Esophagus squamous epithelium (tissue), 5 donors: ENCODE results near the gene ERVK3-1. TPM values are rescaled to one million over a fixed set of nuclear protein-coding genes. Genes with fewer than 3 reads are reported as not detected.
A peak's percentile ranks its signal among the peaks of the same experiment; 100 is the strongest.
"Not testable (repeated sequence)": the region's sequence is repeated elsewhere in the genome, so short reads cannot be mapped to it uniquely, and the experiment has no call there.

Experiments
- DNase-seq: peaks from one replicate; lab custom pipeline; 2025; lab: John Stamatoyannopoulos, UW
- H3K27ac ChIP-seq, 4 donors: fragments of 200-600 bp; sonication (generic); one replicate each; pipeline ENCODE4 v1.5.1; 2016 to 2019; ENCODE audit warnings: mild to moderate bottlenecking in 1 of 4
- H3K27me3 ChIP-seq, 4 donors: fragments of 200-600 bp; sonication (generic); 1 replicate in 3 of 4; 2 replicates in 1 of 4; pipeline versions ENCODE4 v1.5.1 to v1.6.0; 2017 to 2021; ENCODE audit warnings: antibody characterized with exemption in 1 of 4
- H3K36me3 ChIP-seq, 3 donors: fragments of 200-600 bp; sonication (generic); one replicate each; pipeline ENCODE4 v1.5.1; 2016 to 2019
- H3K4me1 ChIP-seq, 3 donors: fragments of 200-600 bp; sonication (generic); one replicate each; pipeline ENCODE4 v1.5.1; 2017 to 2019
- H3K4me3 ChIP-seq, 4 donors: fragments of 200-600 bp; sonication (generic); 1 replicate in 3 of 4; 2 replicates in 1 of 4; pipeline ENCODE4 v1.5.1; 2016 to 2019; ENCODE audit warnings: mild to moderate bottlenecking in 2 of 4, moderate library complexity in 1 of 4
- H3K9me3 ChIP-seq, 3 donors: fragments of 200-600 bp; sonication (generic); one replicate each; pipeline ENCODE4 v1.5.1; 2016 to 2019
- CTCF ChIP-seq, 6 experiments: fragments of 450-650 bp in 4 of 6; fragments of 200-600 bp in 2 of 6; sonication (generic) in 2 of 6; IDR thresholded peaks; one replicate each; pipeline ENCODE4 v1.5.1; 2016 to 2019; ENCODE audit warnings: antibody characterized with exemption in 6 of 6, mild to moderate bottlenecking in 4 of 6, moderate library complexity in 4 of 6
- POLR2A ChIP-seq, 4 donors: fragments of 450-650 bp; IDR thresholded peaks; one replicate each; pipeline ENCODE4 v1.6.1; 2017; ENCODE audit warnings: antibody characterized with exemption in 4 of 4, mild to moderate bottlenecking in 4 of 4, moderate library complexity in 3 of 4
- WGBS, 2 donors: methylation state at CpG; one replicate each; pipeline ENCODE4 v1.1.5; 2018; 5-methylcytosine and 5-hydroxymethylcytosine counted together
- intact Hi-C: fragments of 100-400 bp; cut with DNase I; formaldehyde crosslinking; loops from one replicate; pipeline ENCODE4 v1.15.0; 2022
- total RNA-seq, 4 donors: library from RNA; depleted of rRNA; stranded (reverse); fragments of >200 nt; gene quantifications; one replicate each; pipeline ENCODE4 v1.1.0, GENCODE V29; 2016
- donor health status: DM: yes; HTN: yes; CAD: no.

ERVK3-1 gene
- total RNA-seq, 4 donors from 2014 or later = 24.7 to 42.0 (median 38.0) TPM

DNA sequence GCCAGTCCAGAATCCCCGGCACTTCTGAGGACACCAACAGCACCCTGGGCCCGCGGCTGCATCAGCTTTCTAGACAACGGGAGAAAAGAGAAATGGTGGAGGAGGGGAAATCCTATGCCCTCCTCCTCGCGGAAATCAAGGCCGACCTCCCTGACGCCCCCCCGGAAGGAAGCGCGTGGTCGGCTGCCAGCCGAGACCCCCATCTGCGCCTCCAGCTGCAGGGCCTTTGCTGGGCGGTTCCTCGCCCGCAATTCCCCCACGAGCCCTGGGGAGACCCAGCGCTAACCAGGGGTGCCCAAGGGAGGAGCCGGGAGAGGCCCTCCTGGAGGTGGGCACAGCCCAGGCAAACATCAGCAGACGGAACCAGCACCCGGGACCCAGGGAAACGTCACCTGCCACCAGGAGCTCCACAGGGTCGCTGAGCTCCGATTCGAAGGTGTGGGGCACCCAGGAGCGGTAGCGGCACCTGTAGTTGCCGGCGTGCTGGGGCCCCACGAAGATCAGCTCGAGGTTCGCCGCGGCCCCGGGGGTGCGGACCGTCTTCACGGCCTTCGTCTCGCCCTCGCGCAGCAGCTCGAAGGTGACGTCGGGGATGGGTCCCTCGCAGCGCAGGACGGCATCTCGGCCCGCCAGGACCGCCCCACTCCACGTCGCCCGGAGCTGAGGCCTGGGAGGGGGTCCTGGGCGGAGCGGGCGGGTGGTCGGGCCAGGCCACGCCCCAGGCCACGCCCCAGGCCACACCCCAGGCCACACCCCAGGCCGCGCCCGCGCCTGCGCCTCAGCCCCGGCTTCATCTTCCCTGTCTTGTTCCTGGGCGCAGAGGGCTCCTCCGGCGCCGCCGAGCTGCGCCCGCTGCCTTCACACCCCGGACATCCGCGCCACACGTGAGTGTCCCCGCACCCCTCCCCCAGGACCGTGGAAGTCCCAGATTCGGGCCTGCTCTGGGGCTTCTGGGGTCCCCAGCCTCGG is 42.1 kb downstream of the ERVK3-1 start:
- Histone ChIP-seq H3K4me1 (peaks cover 9 to 52% (median 18%) of the 10 kb centered on the region in 3 donors), H3K36me3 (peaks cover 0 to 6% (median 0%) of the 10 kb centered on the region in 3 donors), H3K27me3 (peaks cover 0 to 56% (median 0%) of the 10 kb centered on the region in 4 donors), H3K27ac (peak overlapping the region; percentile 69 to 88 (median 80)), H3K4me3 (peak overlapping the region; percentile 40 to 69 (median 58)), H3K9me3 (no peaks in the 10 kb centered on the region)
- intact Hi-C loops = no loop called here
- no peak for TF ChIP-seq CTCF (IDR thresholded peaks at IDR 0.05)
- peak in 1 of 4 donors; percentile 54 for TF ChIP-seq POLR2A (IDR thresholded peaks at IDR 0.05)
- WGBS, 2 donors = 0 to 12% methylated on average over 3 to 6 of the region's 82 CpGs
- DNase-seq = no peak

- Histone ChIP-seq H3K27me3 (peaks cover 0 to 63% (median 0%) of the 10 kb centered on the region in 4 donors), H3K27ac (peak overlapping the region; percentile 63 to 88 (median 78)), H3K4me3 (peak overlapping the region; percentile 40 to 69 (median 58)), H3K4me1 (peaks cover 9 to 52% (median 18%) of the 10 kb centered on the region in 3 donors)
- H3K36me3 ChIP-seq, intact Hi-C loops, DNase-seq, H3K9me3 ChIP-seq: not testable (repeated sequence)
- 8 to 11% methylated on average over 12 of the region's 12 CpGs for WGBS, 2 donors
Measured at GRCh38 chr19:58348080-58348479, 42.9 kb downstream of the ERVK3-1 start.

GRCh38 chr19:58349590-58349989 is 44.4 kb downstream of the ERVK3-1 start:
- no peak overlapping the region for H3K27ac ChIP-seq
- peaks cover 0 to 6% (median 0%) of the 10 kb centered on the region in 3 donors for H3K36me3 ChIP-seq
- intact Hi-C loops = no loop called here
- H3K9me3 ChIP-seq = no peaks in the 10 kb centered on the region
- peaks cover 0 to 63% (median 0%) of the 10 kb centered on the region in 4 donors for H3K27me3 ChIP-seq
- H3K4me1 ChIP-seq = peaks cover 9 to 52% (median 18%) of the 10 kb centered on the region in 3 donors
- no peak for DNase-seq
- H3K4me3 ChIP-seq = no peak overlapping the region
- 70% methylated on average over 8 of the region's 8 CpGs for WGBS, 2 donors
- no peak for TF ChIP-seq CTCF (IDR thresholded peaks at IDR 0.05)
- no peak for TF ChIP-seq POLR2A (IDR thresholded peaks at IDR 0.05)

DNA sequence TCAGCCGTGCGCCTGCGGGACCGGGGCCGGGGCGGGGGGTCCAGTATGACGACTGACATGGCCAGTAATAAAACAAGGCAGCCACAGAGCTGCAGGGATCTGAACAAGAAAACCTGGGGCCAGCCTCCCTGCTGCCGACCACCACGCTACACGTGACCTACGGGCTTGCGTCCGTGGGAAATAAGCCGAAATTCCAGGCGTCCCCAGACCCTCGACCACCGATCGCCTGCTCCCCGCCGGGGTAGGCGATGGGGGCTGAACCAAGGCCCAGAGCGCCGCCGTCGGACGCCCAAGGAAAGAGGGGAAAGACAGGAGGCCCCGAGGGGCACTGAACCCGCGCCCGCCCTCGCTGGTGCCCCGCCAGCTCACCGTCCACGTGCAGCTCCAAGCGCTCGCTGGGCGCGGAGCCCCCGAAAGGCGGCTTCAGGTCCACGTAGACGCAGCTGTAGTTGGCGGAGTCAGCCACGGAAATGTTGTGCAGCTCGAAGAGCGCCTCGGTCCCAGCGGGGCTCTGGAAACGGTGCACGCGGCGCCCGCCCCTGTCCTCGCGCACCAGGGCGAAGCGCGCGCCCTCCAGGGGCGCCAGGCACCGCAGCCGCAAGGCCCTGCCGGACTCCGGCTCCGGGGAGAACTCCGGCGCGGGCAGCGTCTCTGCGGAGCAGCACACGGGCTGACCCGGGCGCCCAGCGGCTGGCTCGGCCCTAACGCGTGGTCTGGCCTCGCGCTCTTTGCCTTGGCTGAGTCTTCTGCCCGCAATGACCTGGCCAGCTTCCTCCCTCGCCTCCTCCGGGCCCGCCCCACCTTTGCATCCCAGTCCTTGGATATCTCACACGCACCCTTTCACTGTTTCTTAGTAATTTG is 45.1 kb downstream of the ERVK3-1 start:
- peaks cover 9 to 52% (median 18%) of the 10 kb centered on the region in 3 donors for H3K4me1 ChIP-seq
- H3K27ac ChIP-seq = no peak overlapping the region
- H3K9me3 ChIP-seq = no peaks in the 10 kb centered on the region
- intact Hi-C loops = no loop called here
- DNase-seq = no peak
- no peak for TF ChIP-seq POLR2A (IDR thresholded peaks at IDR 0.05)
- TF ChIP-seq CTCF (IDR thresholded peaks at IDR 0.05) = no peak
- H3K36me3 ChIP-seq = peaks cover 0 to 6% (median 0%) of the 10 kb centered on the region in 3 donors
- peak overlapping the region in 1 of 4 donors; percentile 22 for H3K4me3 ChIP-seq
- WGBS, 2 donors = 52 to 73% methylated on average over 18 to 40 of the region's 84 CpGs
- peaks cover 0 to 63% (median 0%) of the 10 kb centered on the region in 4 donors for H3K27me3 ChIP-seq

DNA sequence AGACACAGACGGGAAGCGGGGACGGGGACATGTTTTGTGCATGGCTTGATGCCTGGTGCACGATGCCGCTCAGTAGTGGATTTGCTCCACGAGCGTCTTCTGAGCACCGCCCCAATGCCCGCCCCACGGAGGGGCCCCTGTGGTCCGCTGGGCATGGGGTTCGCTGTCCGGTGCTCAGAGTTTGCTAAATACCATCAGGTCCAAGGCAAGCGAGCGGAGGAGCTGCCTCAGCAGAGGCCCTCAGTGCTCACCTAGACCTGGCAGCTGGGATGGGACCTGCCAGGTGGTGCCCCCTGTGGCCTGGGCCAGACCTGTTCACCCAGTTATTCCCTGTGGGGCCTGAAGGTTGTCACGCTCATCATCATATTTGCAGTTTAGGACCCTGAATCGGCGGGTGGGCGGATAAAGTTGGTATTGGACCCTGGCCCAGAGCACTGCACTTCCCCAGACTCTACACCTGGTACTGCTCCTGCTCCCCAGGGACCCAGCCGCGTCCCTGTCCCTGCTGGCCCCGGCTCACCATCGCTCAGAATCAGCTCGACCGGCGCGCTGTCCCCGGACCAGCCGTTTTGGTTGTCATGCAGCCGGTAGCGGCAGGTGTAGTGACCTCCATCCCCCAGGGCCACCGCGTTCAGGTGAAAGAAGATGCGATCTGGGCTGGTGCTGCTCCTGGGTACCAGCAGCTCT is 45.8 kb downstream of the ERVK3-1 start:
- peaks cover 0 to 6% (median 0%) of the 10 kb centered on the region in 3 donors for H3K36me3 ChIP-seq
- H3K27me3 ChIP-seq = peaks cover 0 to 63% (median 0%) of the 10 kb centered on the region in 4 donors
- DNase-seq = no peak
- WGBS, 2 donors = 81 to 89% methylated on average over 14 to 25 of the region's 34 CpGs
- intact Hi-C loops = no loop called here
- TF ChIP-seq POLR2A (IDR thresholded peaks at IDR 0.05) = no peak
- no peak for TF ChIP-seq CTCF (IDR thresholded peaks at IDR 0.05)
- H3K4me1 ChIP-seq = peaks cover 9 to 55% (median 18%) of the 10 kb centered on the region in 3 donors
- no peak overlapping the region for H3K4me3 ChIP-seq
- H3K27ac ChIP-seq = no peak overlapping the region
- no peaks in the 10 kb centered on the region for H3K9me3 ChIP-seq
